LoVo (cell line): ENCODE data around the gene TNFAIP8L2.

Experiments used
- DNase-seq: peaks from one replicate; pipeline ENCODE4 v3.0.0-alpha.2; 2016; ENCODE audit warnings: low spot score

The TNFAIP8L2 gene

GRCh38 chr1:151156515-151156819 lies at the start of gene TNFAIP8L2:
TNFAIP8L2 (plus strand) TSS chr1:151156649; CDS start chr1:151158698, 2,049 bp downstream.
- DNase-seq: no peak

- no peak for DNase-seq
Measured at GRCh38 chr1:151106894-151107293, 49.6 kb upstream of the TNFAIP8L2 start.

GRCh38 chr1:151108331-151108730 lies 48.1 kb upstream of the TNFAIP8L2 start:
- DNase-seq: no peak

- DNase-seq: no peak
Measured at GRCh38 chr1:151113877-151114276, 42.6 kb upstream of the TNFAIP8L2 start.

GRCh38 chr1:151124763-151125403 lies 31.6 kb upstream of the TNFAIP8L2 start:
- DNase-seq: no peak

- no peak for DNase-seq
Measured at GRCh38 chr1:151128800-151129199, 27.6 kb upstream of the TNFAIP8L2 start.

- no peak for DNase-seq
Measured at GRCh38 chr1:151130987-151131586, 25.4 kb upstream of the TNFAIP8L2 start.

- DNase-seq: no peak
Measured at GRCh38 chr1:151131701-151132334, 24.6 kb upstream of the TNFAIP8L2 start.

GRCh38 chr1:151132335-151133017 lies 24.0 kb upstream of the TNFAIP8L2 start:
- DNase-seq: no peak

GRCh38 chr1:151133018-151133806 lies 23.2 kb upstream of the TNFAIP8L2 start:
- no peak for DNase-seq

- no peak for DNase-seq
Measured at GRCh38 chr1:151134396-151134795, 22.1 kb upstream of the TNFAIP8L2 start.

- no peak for DNase-seq
Measured at GRCh38 chr1:151134991-151135390, 21.5 kb upstream of the TNFAIP8L2 start.

GRCh38 chr1:151135433-151136385 lies 20.7 kb upstream of the TNFAIP8L2 start:
- DNase-seq: no peak

GRCh38 chr1:151137789-151138188 lies 18.7 kb upstream of the TNFAIP8L2 start:
- DNase-seq: no peak

GRCh38 chr1:151142411-151143056 lies 13.9 kb upstream of the TNFAIP8L2 start:
- no peak for DNase-seq

- DNase-seq: no peak
Measured at GRCh38 chr1:151143057-151143435, 13.4 kb upstream of the TNFAIP8L2 start.

GRCh38 chr1:151143986-151144385 lies 12.5 kb upstream of the TNFAIP8L2 start:
- no peak for DNase-seq

- DNase-seq: no peak
Measured at GRCh38 chr1:151144474-151145303, 11.8 kb upstream of the TNFAIP8L2 start.

- DNase-seq: no peak
Measured at GRCh38 chr1:151145304-151146071, 11.0 kb upstream of the TNFAIP8L2 start.
